HG03045 (cell line): ENCODE measurements around the gene DCTPP1.
"Not testable (repeated sequence)": the region's sequence is repeated elsewhere in the genome, so short reads cannot be mapped to it uniquely, and the experiment has no call there.

ENCODE experiments used
- ATAC-seq: cut with Tn5 transposase; IDR thresholded peaks from one replicate; pipeline ENCODE4 v1.9.1; 2021; ENCODE audit warnings: mild to moderate bottlenecking, moderate library complexity; ENCODE audit not compliant: unreplicated experiment

DCTPP1 gene

DNA sequence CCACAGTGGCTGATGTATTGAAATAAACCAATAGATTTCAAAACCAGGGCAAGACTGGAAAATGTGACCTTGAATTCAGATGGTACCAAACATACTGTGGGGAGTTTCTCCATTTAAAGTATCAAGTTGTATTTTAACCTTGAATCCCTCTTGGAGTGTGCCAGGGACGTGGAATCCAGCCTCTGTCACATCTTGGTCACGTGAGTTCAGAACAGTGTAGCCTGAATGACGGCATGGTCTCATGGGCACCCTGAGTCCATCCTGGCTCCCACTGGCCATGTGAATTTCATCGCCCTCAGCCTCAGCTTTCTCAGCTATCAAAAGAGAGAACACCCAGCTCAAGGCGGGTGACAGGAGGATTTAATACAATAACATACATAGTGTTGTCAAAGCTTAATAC is 15.7 kb downstream of the DCTPP1 start:
- no peak for ATAC-seq

- ATAC-seq: no peak
These were observed 16.6 kb downstream of the DCTPP1 start for GRCh38 chr16:30413112-30413806.

- ATAC-seq: peak; percentile 37
These were observed 20.4 kb downstream of the DCTPP1 start for GRCh38 chr16:30409125-30410060.

DNA sequence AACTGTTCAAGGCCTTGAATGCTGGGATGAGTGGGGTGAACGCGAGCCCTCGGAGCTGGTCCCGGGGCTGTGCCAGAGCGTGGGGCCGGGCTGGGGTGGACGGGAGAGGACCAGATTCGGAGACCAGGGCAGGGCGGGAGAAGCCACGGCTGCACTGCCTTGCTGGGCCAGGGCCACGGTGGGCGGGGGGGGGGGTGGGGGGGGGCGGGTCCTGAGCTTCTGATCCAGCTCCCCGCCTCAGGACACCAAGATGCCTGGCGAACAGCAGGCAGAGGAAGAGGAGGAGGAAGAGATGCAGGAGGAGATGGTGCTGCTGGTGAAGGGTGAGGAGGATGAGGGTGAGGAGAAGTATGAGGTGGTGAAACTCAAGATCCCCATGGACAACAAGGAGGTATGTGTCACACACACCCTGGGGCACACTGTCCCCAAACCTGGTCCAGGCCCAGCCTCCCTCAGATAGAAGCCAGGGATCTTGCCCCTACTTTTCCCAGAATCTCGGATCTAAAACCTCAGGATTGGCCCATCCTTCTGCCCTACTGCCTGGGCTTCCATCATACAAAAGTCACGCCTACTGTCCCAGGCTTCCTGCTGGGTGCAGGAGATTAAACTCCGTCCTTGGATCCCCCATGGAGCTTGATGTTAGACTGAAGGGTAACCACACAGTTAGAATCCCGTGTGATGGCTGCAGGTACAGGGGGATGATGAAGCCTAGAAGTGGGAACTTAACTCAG is 21.9 kb downstream of the DCTPP1 start:
- peak; percentile 21 for ATAC-seq

DNA sequence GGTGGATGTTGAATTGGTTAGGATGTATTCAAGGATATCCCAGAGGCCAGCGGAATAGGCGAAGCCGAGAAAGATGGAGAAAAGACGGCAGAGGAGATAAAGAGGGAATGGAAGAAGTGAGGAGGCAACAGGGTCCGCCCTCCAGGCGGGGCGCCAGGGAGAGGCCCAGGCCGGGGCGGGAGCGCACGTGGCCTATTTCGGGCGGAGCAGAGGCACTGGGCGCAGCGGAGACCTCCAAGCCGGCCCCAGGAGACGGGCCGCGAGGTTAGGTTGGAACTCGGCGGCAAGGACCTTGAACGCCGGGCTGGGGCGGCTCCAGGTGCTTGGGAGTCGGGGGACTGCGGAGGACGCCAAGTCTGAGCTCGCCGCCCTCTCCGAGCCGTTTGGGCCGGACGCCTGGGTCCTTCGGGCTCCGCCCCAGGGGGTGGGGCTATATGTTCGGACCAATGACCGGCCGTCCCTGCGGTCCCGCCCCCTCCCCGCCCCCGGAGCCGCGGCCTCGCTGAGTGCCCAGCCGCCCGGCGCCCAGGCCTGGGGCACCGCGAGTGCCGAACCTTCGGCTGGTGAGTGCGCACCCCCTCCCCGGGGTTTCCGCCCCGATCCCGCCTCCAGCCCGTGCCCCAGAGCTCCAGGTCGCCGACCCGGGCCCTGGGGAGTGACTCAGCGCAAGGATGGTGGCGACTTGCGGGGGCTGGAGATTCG is 22.6 kb downstream of the DCTPP1 start, which contains the start of gene ZNF771:
Gene ZNF771, plus strand, starts transcription at position 505 of the 702 bp plus-strand sequence. CDS start 448 bp downstream, outside the sequence.
- peak; percentile 86 for ATAC-seq

GRCh38 chr16:30406795-30407101 is 23.1 kb downstream of the DCTPP1 start:
- no peak for ATAC-seq

DNA sequence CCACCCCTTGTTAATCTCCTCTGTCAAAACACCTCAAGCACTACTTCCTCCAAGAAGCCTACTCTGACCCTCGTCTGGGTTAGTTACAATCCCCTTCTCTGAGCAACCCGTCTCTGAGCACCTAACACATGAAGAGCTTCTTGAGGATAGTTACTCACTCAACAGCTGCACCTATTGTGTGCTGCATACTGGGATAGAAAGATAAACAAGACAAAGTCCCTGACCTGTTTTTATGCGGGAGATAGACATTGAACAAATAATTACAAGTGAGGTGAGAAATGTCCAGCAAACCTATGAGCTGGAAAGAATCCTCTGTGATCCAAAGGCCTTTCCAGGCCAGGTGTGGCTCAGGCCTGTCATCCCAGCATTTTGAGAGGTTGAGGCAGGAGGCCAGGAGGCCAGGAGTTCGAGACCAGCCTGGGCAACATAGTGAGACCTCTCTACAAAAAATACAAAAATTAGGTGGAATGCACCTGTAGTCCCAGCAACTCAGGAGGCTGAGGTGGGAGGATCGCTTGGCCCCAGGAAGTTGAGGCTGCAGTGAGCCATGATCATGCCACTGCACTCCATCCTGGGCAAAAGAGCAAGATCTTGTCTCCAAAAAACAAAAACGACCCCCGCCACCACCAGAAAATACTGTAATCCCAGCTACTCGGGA is 27.9 kb downstream of the DCTPP1 start:
- no peak for ATAC-seq

GRCh38 chr16:30399435-30400186 is 30.2 kb downstream of the DCTPP1 start:
- ATAC-seq: no peak

DNA sequence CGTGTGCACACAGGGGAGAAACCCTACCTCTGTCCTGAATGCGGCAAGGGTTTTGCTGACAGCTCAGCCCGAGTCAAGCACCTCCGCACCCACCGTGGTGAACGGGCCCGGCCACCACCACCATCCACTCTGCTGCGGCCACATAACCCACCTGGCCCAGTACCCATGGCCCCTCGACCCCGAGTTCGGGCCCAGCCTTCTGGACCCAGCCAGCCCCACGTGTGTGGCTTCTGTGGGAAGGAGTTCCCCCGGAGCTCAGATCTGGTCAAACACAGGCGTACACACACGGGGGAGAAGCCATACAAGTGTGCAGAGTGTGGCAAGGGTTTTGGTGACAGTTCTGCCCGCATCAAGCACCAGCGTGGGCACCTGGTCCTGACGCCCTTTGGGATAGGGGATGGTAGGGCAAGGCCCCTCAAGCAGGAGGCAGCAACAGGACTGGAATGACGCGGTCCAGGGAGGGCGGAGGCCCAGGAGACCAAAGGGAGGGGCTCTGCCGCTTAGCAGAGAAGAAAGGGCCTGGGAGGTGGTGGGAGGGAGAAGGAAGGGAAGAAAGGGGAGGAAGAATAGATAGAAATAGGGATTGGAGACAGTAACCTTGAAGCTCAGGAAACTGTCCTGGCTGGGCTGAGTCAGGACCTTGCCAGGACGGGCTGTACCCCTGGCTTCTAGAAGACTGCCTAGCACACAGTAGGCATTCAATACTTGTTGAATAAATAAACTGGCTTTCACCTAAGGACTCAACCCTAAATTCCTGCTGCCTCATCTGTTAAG is 31.0 kb downstream of the DCTPP1 start:
- ATAC-seq: no peak

DNA sequence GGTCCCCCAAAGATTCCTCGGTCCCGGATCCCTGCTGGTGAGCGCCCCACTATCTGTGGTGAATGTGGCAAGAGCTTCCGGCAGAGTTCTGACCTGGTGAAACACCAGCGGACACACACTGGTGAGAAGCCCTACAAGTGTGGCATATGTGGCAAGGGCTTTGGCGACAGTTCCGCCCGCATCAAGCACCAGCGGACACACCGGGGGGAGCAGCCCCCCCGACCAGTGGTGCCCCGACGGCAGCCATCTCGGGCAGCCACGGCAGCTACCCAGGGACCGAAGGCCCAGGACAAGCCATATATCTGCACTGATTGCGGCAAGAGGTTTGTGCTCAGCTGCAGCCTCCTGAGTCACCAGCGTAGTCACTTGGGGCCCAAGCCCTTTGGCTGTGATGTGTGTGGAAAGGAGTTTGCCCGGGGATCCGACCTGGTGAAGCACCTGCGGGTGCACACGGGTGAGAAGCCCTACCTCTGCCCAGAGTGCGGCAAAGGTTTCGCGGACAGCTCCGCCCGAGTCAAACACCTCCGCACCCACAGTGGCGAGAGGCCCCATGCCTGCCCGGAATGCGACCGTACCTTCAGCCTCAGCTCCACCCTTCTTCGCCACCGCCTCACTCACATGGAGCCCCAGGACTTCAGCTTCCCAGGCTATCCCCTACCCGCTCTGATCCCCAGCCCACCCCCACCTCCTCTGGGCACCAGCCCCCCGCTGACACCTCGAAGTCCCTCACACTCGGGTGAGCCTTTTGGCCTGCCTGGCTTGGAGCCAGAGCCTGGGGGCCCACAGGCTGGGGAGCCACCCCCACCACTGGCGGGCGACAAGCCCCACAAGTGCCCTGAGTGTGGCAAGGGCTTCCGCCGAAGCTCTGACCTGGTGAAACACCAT is 31.8 kb downstream of the DCTPP1 start:
- ATAC-seq: no peak

DNA sequence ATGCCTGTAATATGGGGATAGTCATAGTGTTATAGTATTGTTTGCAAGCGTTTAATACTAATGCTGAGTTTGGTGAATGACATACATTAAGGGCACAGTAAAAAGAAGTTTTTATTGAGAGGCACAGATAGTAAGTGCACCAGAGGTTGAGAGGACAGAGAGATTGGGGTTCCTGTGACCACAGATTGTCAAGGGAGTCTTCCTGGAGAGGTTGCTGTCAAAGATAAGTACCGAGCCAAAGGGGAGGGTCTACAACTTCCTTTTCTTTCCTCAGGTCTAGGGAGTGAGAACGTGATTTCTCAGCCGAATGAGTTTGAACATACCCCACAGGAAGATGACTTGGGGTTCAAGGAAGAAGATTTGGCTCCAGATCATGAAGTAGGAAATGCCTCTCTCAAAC is 32.8 kb downstream of the DCTPP1 start:
- ATAC-seq: no peak

DNA sequence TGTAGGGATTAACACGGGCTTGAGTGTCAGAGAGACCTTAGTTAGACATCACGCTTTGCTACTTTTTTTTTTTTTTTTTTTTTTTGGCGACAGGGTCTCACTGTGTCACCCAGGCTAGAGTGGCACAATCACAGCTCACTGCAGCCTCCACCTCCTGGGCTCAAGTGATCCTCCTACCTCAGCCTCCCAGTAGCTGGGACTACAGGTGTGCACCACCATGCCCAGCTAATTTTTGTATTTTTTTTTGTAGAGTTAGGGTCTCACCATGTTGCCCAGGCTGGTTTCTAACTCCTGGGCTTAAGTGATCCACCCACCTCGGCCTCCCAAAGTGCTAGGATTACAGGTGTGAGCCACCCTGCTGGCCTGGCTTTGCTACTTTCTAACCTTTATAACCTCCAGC is 33.2 kb downstream of the DCTPP1 start:
- not testable (repeated sequence) for ATAC-seq

- no peak for ATAC-seq
These were observed 33.7 kb downstream of the DCTPP1 start for GRCh38 chr16:30395992-30396585.

DNA sequence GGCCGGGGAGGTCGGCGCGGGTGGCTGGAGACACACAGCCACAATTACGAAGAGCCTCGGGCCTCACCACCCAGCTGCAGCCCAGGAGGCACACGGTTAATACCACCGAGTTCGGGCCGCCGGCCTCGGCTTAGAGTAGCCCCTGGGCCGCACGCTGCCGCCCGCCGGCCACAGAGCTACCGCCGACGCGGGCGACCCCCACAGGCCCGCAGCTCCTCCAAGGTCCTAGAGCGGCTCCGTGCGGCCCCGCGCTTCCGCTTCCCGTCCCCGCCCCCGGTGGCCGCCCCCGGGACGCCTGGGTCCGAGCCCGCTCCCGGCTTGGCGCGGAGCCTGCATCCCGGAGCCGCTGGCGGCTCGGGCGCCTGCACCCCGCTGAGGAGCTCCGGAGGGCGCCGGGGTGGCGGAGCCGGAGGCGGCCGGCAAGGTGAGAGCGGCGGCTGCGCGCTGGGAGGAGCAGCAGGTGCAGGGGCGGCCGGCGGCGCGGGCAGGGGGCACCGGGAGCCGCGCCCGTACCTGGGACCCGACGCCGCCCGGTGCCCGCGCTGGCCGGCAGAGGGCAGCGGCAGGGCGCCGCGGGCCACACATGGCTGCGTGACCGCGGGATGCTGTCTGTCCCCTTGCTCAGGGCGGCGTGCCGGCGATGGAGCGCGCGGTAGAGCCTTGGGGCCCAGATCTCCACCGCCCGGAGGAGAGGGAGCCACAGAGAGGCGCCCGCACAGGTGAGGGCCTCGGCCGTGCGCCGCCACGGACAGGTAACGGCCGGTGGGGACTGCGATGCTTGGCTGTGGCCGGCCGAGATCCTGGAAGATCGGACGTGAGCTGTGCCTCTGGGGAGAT is 34.5 kb downstream of the DCTPP1 start, which contains the start of gene ZNF48:
Gene ZNF48, plus strand, starts transcription at position 266 of the 837 bp plus-strand sequence. Its CDS starts 375 bp downstream, at position 641.
- peak; percentile 64 for ATAC-seq

DNA sequence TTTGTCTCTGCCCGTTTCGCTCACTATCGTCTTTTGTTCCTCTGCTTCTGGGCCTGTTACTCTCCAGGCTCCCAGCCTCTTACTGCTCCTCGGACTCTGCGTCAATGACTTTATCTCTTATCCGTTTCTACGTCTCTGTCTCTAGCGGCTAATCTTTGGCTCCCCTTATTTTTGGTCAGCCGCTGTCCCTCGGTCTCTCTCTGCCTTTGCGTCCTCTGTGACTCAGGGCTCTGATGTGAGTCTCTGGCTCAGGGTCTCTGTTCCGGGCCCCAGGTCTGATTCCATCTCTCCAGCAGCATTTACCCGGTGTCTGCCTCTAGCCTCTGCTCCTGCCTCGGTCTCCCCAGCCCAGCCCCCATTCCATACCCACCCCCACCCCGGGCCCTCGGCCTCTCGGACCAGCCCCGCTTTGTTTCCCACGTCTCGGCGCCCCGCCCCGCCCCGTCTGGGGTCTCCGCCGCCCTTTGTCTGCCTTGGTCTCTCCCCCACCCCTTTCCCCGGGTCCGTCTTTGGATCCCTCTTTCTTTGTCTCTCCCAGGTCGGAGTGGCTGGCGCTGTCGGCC is 35.2 kb downstream of the DCTPP1 start:
- ATAC-seq: no peak

DNA sequence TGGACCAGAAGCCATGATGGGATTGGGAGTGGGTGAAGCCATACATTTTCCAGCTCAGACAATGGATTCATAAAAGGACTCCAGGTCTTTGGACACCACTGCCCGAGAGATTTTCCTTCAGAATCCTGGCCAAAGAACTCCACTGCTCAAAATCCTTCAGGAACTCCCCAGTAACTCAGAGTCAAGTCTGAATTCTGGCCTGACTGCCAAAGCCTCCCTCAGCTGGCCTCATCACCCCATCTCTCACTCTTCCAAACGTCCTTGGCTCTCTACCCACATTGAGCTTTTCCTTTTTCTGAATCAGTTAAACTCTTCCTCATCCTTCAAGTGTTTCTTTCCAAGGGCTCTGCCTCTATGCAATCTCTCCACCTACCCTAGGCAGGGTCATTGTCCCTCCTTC is 46.3 kb downstream of the DCTPP1 start:
- no peak for ATAC-seq
